Ascending aorta (tissue), 2 donors: ENCODE measurements around the gene ILDR2. TPM values are rescaled to one million over a fixed set of nuclear protein-coding genes. Genes with fewer than 3 reads are reported as not detected.

Experiments
- DNase-seq, 2 donors: peaks; one replicate each; pipeline ENCODE4 v3.0.0-alpha.2; 2019; ENCODE audit warnings: low spot score in 2 of 2
- H3K27ac ChIP-seq, 2 donors: fragments of 200-600 bp; sonication (generic); one replicate each; pipeline ENCODE4 v1.5.1; 2016 to 2017; ENCODE audit warnings: mild to moderate bottlenecking in 1 of 2
- H3K27me3 ChIP-seq: fragments of 200-600 bp; sonication (generic); one replicate; pipeline ENCODE4 v1.5.1; 2017
- H3K36me3 ChIP-seq, 2 donors: fragments of 200-600 bp; sonication (generic); one replicate each; pipeline ENCODE4 v1.5.1; 2016
- H3K4me1 ChIP-seq, 2 donors: fragments of 200-600 bp; sonication (generic); one replicate each; pipeline ENCODE4 v1.5.1; 2016 to 2017; ENCODE audit warnings: mild to moderate bottlenecking in 1 of 2
- H3K4me3 ChIP-seq, 2 donors: fragments of 200-600 bp; sonication (generic); one replicate each; pipeline ENCODE4 v1.5.1; 2016 to 2017; ENCODE audit warnings: mild to moderate bottlenecking in 1 of 2
- H3K9me3 ChIP-seq, 2 donors: fragments of 200-600 bp; sonication (generic); one replicate each; pipeline ENCODE4 v1.5.1; 2016
- intact Hi-C: fragments of 100-400 bp; cut with DNase I; formaldehyde crosslinking; loops from one replicate; pipeline ENCODE4 v1.15.1; 2023
- total RNA-seq: library from RNA; depleted of rRNA; stranded (reverse); fragments of >200 nt; gene quantifications from one replicate; pipeline ENCODE4 v1.1.0, GENCODE V29; 2016
- TF ChIP-seq, protein P1 (sequence below), 3 experiments: fragments of 200-600 bp in 2 of 3; fragments of 450-650 bp in 1 of 3; sonication (generic) in 2 of 3; IDR thresholded peaks; one replicate each; pipeline ENCODE4 v1.5.1; 2016 to 2019; ENCODE audit warnings: antibody characterized with exemption in 3 of 3, mild to moderate bottlenecking in 1 of 3, moderate library complexity in 1 of 3

Gene ILDR2
- total RNA-seq, 1 donor from 2014 or later = not detected

DNA sequence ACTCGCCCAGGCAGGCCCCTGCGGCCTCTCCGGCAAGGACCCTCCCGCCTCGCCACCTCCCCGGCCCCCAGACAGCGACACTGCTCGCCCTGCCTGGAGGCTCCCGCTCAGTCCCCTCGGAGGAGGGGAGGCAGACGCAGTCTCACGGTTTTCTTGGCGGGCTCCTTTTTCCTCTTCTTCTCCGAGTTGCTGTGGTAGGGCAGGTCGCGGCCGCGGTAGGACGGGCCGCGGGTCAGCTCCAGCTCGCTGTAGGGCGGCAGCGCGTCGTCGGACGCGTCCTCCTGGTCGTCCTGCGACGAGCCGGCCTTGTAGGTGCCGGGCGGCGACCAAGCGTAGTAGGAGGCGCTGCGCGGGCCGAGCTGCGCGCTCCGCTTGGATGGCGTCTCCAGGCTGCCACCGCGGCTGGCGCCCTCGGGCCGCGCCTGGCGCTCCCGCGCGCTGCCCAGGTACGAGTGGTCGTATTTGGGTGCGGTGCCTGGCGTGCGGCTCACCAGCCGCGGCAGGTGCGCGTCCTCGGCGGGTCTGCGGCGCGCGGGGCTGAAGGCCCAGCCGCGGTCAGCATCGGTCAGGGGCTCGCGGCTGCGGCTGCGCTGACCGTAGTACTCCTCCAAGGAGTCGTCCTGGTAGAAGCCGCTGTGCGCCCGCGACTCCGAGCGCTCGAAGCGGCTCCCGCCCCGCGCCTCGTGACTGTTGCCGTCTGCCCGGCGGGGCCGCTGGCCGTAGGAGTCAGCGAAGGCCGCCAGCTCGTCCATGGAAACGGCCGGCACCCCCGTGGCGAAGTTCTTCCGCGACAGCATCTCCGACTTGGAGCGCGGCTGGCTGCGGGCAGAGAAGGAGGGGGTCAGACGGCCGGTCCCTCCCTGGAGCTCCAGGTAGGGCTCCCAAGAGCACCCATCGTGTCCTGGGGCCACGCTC, 54.5 kb downstream of the ILDR2 start:
- TF ChIP-seq, protein P1, sequence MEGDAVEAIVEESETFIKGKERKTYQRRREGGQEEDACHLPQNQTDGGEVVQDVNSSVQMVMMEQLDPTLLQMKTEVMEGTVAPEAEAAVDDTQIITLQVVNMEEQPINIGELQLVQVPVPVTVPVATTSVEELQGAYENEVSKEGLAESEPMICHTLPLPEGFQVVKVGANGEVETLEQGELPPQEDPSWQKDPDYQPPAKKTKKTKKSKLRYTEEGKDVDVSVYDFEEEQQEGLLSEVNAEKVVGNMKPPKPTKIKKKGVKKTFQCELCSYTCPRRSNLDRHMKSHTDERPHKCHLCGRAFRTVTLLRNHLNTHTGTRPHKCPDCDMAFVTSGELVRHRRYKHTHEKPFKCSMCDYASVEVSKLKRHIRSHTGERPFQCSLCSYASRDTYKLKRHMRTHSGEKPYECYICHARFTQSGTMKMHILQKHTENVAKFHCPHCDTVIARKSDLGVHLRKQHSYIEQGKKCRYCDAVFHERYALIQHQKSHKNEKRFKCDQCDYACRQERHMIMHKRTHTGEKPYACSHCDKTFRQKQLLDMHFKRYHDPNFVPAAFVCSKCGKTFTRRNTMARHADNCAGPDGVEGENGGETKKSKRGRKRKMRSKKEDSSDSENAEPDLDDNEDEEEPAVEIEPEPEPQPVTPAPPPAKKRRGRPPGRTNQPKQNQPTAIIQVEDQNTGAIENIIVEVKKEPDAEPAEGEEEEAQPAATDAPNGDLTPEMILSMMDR (IDR thresholded peaks at IDR 0.05) = no peak
- H3K27me3 ChIP-seq = peaks cover 4% of the 10 kb centered on the region
- intact Hi-C loops = no loop called here
- H3K9me3 ChIP-seq = no peaks in the 10 kb centered on the region
- no peaks in the 10 kb centered on the region for H3K36me3 ChIP-seq
- DNase-seq = no peak
- peak overlapping the region; percentile 35 to 64 for H3K4me3 ChIP-seq
- H3K27ac ChIP-seq = no peak overlapping the region
- no peaks in the 10 kb centered on the region for H3K4me1 ChIP-seq

DNA sequence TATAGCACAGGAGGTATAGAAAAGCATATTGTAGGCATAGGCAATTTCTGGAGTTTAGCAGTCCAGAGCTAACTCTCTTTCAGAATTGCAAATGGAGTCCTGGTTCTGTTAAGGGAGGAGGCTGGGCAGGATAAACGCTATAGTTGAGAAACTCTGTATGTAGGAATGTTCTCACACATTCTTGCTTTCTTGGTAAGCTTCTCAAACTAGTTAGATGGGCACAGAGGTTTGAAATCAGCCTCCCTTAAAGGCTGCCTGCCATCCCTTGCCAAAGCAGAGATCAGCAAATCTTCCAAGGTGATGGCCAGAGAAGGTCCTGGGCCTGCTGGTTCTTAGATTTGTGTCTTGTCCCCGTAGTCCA, 56.4 kb downstream of the ILDR2 start:
- TF ChIP-seq, protein P1 (IDR thresholded peaks at IDR 0.05) = no peak
- no peak overlapping the region for H3K27ac ChIP-seq
- H3K4me1 ChIP-seq = no peaks in the 10 kb centered on the region
- peaks cover 4% of the 10 kb centered on the region for H3K27me3 ChIP-seq
- no peak overlapping the region for H3K4me3 ChIP-seq
- intact Hi-C loops = no loop called here
- no peak for DNase-seq
- H3K36me3 ChIP-seq = no peaks in the 10 kb centered on the region
- H3K9me3 ChIP-seq = no peaks in the 10 kb centered on the region

DNA sequence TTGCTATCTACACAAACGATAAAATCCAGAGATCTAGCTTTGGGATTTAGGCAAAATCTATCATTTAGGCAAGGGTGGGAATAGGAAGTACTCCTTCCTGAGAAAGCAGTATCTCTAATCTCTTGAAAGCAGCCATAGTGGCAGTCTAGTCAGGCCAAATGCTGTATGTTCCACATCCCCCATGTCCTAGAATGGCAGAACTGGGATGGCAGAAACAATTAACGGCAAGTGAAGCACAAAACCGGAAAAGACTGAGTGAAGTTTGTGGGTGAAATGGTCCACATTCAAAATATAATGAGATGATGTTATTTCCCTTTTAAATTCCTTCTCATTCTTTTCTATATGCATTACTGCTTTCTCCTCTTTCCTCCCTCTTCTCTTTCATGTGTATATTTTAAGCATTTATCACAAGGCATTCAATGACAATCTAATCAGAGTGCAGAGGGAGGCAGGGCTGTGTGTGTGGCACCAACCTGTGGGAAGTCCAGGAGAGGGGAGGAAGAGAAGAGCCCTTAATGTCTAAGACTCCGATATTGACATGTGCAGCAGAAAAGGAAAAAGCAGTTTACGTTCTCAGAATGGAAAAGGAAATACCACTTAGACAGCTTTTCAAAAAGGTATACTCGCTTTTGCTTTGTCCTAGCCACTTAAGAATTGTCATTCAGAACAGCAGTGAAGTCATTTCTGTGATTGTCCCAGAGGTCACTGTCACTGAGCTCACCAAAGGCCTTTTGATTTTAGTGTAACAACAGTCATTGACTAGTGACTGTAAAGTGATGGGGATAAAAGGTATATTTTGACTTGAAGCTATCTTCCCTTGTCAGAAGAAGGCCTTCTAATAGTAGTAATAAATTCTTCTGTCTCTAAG, 57.0 kb downstream of the ILDR2 start:
- Histone ChIP-seq H3K4me1 (no peaks in the 10 kb centered on the region), H3K9me3 (no peaks in the 10 kb centered on the region), H3K4me3 (no peak overlapping the region), H3K27me3 (peaks cover 4% of the 10 kb centered on the region), H3K27ac (no peak overlapping the region), H3K36me3 (no peaks in the 10 kb centered on the region)
- intact Hi-C loops = no loop called here
- no peak for DNase-seq
- TF ChIP-seq, protein P1 (IDR thresholded peaks at IDR 0.05) = no peak

DNA sequence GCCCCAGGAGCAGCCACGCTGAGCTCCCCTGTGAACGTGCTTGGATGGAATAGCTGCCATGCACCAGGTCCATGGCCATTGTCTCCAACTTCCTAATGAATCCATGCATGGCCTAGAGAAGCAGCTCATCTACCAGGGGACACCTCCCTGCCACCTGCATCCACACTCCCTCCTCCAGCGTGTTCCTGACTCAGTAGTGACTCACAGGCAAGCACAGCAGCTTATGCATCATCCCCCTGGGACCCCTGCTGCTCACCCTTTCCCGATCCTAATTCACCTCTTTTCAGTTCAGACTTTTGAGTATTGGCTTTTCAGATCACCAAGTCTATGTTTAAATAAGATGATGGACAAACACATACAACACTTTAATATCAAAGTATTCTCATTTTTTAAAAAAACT, 59.4 kb downstream of the ILDR2 start:
- intact Hi-C loops = no loop called here
- no peak for DNase-seq
- H3K4me1 ChIP-seq = no peaks in the 10 kb centered on the region

DNA sequence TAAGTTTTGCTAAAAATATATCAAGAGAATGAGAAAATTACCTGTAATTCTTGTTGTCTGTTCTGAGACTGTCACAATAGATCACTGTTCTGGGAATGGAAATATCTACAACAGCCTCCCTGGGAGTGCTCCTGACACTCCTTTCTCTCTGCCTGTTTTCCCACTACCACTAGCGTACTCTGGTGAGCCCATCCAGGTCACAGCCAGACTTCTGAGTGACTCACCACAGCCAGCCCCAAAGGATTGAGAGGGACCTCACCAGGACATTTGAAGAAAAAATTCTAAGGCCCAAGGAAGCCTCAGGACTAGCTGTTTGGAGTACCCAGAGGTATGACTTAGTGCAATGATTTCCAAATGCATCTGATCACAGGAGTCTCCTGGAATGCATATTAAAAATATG, 60.3 kb downstream of the ILDR2 start:
- H3K4me1 ChIP-seq = no peaks in the 10 kb centered on the region
- no peak overlapping the region for H3K4me3 ChIP-seq
- intact Hi-C loops = no loop called here
- no peaks in the 10 kb centered on the region for H3K27me3 ChIP-seq
- H3K36me3 ChIP-seq = no peaks in the 10 kb centered on the region
- no peak for DNase-seq
- H3K9me3 ChIP-seq = no peaks in the 10 kb centered on the region
- no peak overlapping the region for H3K27ac ChIP-seq
- TF ChIP-seq, protein P1 (IDR thresholded peaks at IDR 0.05) = no peak

More for the DNA sequence above, 59.4 kb downstream of the ILDR2 start:
- H3K27me3 ChIP-seq = no peaks in the 10 kb centered on the region
- no peak overlapping the region for H3K27ac ChIP-seq
- H3K4me3 ChIP-seq = no peak overlapping the region
- H3K9me3 ChIP-seq = no peaks in the 10 kb centered on the region
- no peaks in the 10 kb centered on the region for H3K36me3 ChIP-seq
- TF ChIP-seq, protein P1 (IDR thresholded peaks at IDR 0.05) = no peak
